Measurements from ENCODE around the gene PCDHGA3. TPM values are rescaled to one million over a fixed set of nuclear protein-coding genes. Genes with fewer than 3 reads are reported as not detected.

PCDHGA3 gene
- polyA plus RNA-seq, 1 donor from 2014 or later = 0.26 TPM

GRCh38 chr5:141369994-141370848 lies 26.6 kb downstream of the PCDHGA3 start, which contains the start of gene PCDHGB3:
Gene PCDHGB3, plus strand, starts transcription at chr5:141370242. Its CDS starts 153 bp downstream, at chr5:141370395.
- no peak within 1 kb of the TSS for H2AFZ ChIP-seq (ENCODE audit: low read depth, low read length)
- no peaks in the 10 kb centered on the region for H3K9me2 ChIP-seq (ENCODE audit: insufficient read depth, low read length)
- no peaks in the 10 kb centered on the region for H3F3A ChIP-seq (ENCODE audit: insufficient read depth, low read length, poor library complexity, severe bottlenecking)
- no peaks in the 10 kb centered on the region for H3K36me3 ChIP-seq (ENCODE audit: insufficient read depth, low read length)
- no peak within 1 kb of the TSS for H3K4me3 ChIP-seq (ENCODE audit: low read length)
- peaks cover 45% of the 10 kb centered on the region for H3K9me3 ChIP-seq (ENCODE audit: low read length)
- H3K79me2 ChIP-seq (replicated peaks; ENCODE audit: insufficient read depth, low read length) = no peaks in the 10 kb centered on the region
- no peak within 1 kb of the TSS for H3K4me2 ChIP-seq (ENCODE audit: low read length)
- TF ChIP-seq TAF1 (IDR thresholded peaks at IDR 0.05; ENCODE audit: low read depth) (no peak), RAD21 (conservative IDR thresholded peaks at IDR 0.05) (no peak), EZH2 (IDR thresholded peaks at IDR 0.05; ENCODE audit: borderline replicate concordance, insufficient read depth, low read length, poor library complexity, severe bottlenecking) (no peak), EP300 (conservative IDR thresholded peaks at IDR 0.05; ENCODE audit: poor library complexity, severe bottlenecking) (no peak), REST (IDR thresholded peaks at IDR 0.05; ENCODE audit: borderline replicate concordance) (no peak), POLR2AphosphoS5 (IDR thresholded peaks at IDR 0.05) (no peak), SMC3 (conservative IDR thresholded peaks at IDR 0.05; ENCODE audit: poor library complexity) (no peak), MXI1 (conservative IDR thresholded peaks at IDR 0.05; ENCODE audit: poor library complexity, severe bottlenecking) (no peak)
- TF ChIP-seq, protein P1, sequence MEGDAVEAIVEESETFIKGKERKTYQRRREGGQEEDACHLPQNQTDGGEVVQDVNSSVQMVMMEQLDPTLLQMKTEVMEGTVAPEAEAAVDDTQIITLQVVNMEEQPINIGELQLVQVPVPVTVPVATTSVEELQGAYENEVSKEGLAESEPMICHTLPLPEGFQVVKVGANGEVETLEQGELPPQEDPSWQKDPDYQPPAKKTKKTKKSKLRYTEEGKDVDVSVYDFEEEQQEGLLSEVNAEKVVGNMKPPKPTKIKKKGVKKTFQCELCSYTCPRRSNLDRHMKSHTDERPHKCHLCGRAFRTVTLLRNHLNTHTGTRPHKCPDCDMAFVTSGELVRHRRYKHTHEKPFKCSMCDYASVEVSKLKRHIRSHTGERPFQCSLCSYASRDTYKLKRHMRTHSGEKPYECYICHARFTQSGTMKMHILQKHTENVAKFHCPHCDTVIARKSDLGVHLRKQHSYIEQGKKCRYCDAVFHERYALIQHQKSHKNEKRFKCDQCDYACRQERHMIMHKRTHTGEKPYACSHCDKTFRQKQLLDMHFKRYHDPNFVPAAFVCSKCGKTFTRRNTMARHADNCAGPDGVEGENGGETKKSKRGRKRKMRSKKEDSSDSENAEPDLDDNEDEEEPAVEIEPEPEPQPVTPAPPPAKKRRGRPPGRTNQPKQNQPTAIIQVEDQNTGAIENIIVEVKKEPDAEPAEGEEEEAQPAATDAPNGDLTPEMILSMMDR (IDR thresholded peaks at IDR 0.05; ENCODE audit: poor library complexity, severe bottlenecking) = no peak
- H4K20me1 ChIP-seq (ENCODE audit: insufficient read depth) = no peaks in the 10 kb centered on the region
- H3K27me3 ChIP-seq (ENCODE audit: insufficient read depth, low read depth, low read length) = no peaks in the 10 kb centered on the region
- H3K9ac ChIP-seq (ENCODE audit: low read length) = no peak within 1 kb of the TSS
- no peak within 1 kb of the TSS for H3K27ac ChIP-seq (ENCODE audit: low read length)

- Histone ChIP-seq H3K36me3 (ENCODE audit: insufficient read depth, low read length) (no peaks in the 10 kb centered on the region), H3K27ac (ENCODE audit: low read length) (no peak overlapping the region), H3K79me2 (replicated peaks; ENCODE audit: insufficient read depth, low read length) (no peaks in the 10 kb centered on the region), H3K4me2 (ENCODE audit: low read length) (no peak overlapping the region), H3K9ac (ENCODE audit: low read length) (no peak overlapping the region), H3K4me3 (ENCODE audit: low read length) (no peak overlapping the region), H3K9me3 (ENCODE audit: low read length) (peaks cover 35% of the 10 kb centered on the region), H3F3A (ENCODE audit: insufficient read depth, low read length, poor library complexity, severe bottlenecking) (no peaks in the 10 kb centered on the region), H4K20me1 (ENCODE audit: insufficient read depth) (no peaks in the 10 kb centered on the region), H2AFZ (ENCODE audit: low read depth, low read length) (no peak overlapping the region), H3K27me3 (ENCODE audit: insufficient read depth, low read depth, low read length) (no peaks in the 10 kb centered on the region), H3K9me2 (ENCODE audit: insufficient read depth, low read length) (no peaks in the 10 kb centered on the region)
- TF ChIP-seq TAF1 (IDR thresholded peaks at IDR 0.05; ENCODE audit: low read depth) = no peak
- TF ChIP-seq, protein P1 (IDR thresholded peaks at IDR 0.05; ENCODE audit: poor library complexity, severe bottlenecking) = no peak
- no peak for TF ChIP-seq REST (IDR thresholded peaks at IDR 0.05; ENCODE audit: borderline replicate concordance)
- no peak for TF ChIP-seq POLR2AphosphoS5 (IDR thresholded peaks at IDR 0.05)
- no peak for TF ChIP-seq MXI1 (conservative IDR thresholded peaks at IDR 0.05; ENCODE audit: poor library complexity, severe bottlenecking)
- no peak for TF ChIP-seq EZH2 (IDR thresholded peaks at IDR 0.05; ENCODE audit: borderline replicate concordance, insufficient read depth, low read length, poor library complexity, severe bottlenecking)
- no peak for TF ChIP-seq RAD21 (conservative IDR thresholded peaks at IDR 0.05)
- TF ChIP-seq EP300 (conservative IDR thresholded peaks at IDR 0.05; ENCODE audit: poor library complexity, severe bottlenecking) = no peak
- no peak for TF ChIP-seq SMC3 (conservative IDR thresholded peaks at IDR 0.05; ENCODE audit: poor library complexity)
These were observed 28.2 kb downstream of the PCDHGA3 start for GRCh38 chr5:141371572-141372475.
